NCI-H2029 (cell line): Measurements from ENCODE around the gene TMEM132A.

Experiments
- DNase-seq: peaks from one replicate; lab custom pipeline; 2025; lab: John Stamatoyannopoulos, UW

Gene TMEM132A

GRCh38 chr11:60921777-60922335 lies 2.4 kb upstream of the TMEM132A start:
- DNase-seq = no peak

- no peak for DNase-seq
These were observed 1.4 kb upstream of the TMEM132A start for GRCh38 chr11:60922906-60923305.

- no peak for DNase-seq
These were observed 934 bp upstream of the TMEM132A start for GRCh38 chr11:60923326-60923725.

GRCh38 chr11:60923800-60924109 lies 505 bp upstream of the TMEM132A start:
- DNase-seq = no peak

- DNase-seq = no peak
These were observed 920 bp downstream of the TMEM132A start for GRCh38 chr11:60924906-60925853.

- DNase-seq = no peak
These were observed 1.6 kb downstream of the TMEM132A start for GRCh38 chr11:60925868-60926267.

GRCh38 chr11:60926500-60926899 lies 2.2 kb downstream of the TMEM132A start:
- no peak for DNase-seq

- no peak for DNase-seq
These were observed 2.9 kb downstream of the TMEM132A start for GRCh38 chr11:60927061-60927592.

GRCh38 chr11:60927600-60927999 lies 3.3 kb downstream of the TMEM132A start:
- no peak for DNase-seq

- no peak for DNase-seq
These were observed 4.3 kb downstream of the TMEM132A start for GRCh38 chr11:60928563-60929001.

- DNase-seq = no peak
These were observed 5.5 kb downstream of the TMEM132A start for GRCh38 chr11:60929764-60930163.

- no peak for DNase-seq
These were observed 6.1 kb downstream of the TMEM132A start for GRCh38 chr11:60930394-60930793.

- DNase-seq = no peak
These were observed 7.7 kb downstream of the TMEM132A start for GRCh38 chr11:60931917-60932316.

- no peak for DNase-seq
These were observed 8.5 kb downstream of the TMEM132A start for GRCh38 chr11:60932605-60933356.

- no peak for DNase-seq
These were observed 9.3 kb downstream of the TMEM132A start for GRCh38 chr11:60933416-60934123.

- no peak for DNase-seq
These were observed 10.0 kb downstream of the TMEM132A start for GRCh38 chr11:60934124-60934789.

GRCh38 chr11:60934790-60935605 lies 10.7 kb downstream of the TMEM132A start:
- DNase-seq = no peak

GRCh38 chr11:60935676-60936442 lies 11.6 kb downstream of the TMEM132A start:
- no peak for DNase-seq

- DNase-seq = no peak
These were observed 12.3 kb downstream of the TMEM132A start for GRCh38 chr11:60936467-60937143.
